Stimulated activated CD8-positive, alpha-beta memory T cell treated with anti-CD3 and anti-CD28 coated beads, Interleukin-4, amount 100 ng/mL, for 1 hour (primary cell): ENCODE data around the gene FAM111B.

Experiments used
- DNase-seq, 2 donors: peaks; one replicate each; pipeline ENCODE4 v3.0.0-alpha.2; 2020; ENCODE audit warnings: low read depth in 2 of 2, low spot score in 1 of 2

Gene FAM111B

DNA sequence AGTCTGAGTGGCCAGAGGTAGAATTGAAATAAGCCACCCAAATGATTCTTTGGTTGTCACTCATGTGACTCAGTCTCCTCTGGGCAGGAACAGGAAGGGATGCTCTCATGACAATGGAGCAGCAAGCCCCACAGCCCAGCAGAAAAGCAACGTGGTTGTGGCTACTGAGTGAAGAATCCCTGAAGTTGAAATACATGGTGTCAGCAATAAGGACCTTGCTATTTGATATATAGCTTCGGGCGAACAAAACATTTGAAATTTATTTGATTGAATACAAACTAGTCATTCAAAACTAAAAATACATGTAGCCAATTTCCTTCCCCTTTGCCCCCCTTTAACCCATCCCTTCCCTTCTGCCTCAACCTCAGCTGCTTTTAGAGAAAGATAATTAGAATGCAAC, 50.4 kb downstream of the FAM111B start:
- no peak for DNase-seq

DNA sequence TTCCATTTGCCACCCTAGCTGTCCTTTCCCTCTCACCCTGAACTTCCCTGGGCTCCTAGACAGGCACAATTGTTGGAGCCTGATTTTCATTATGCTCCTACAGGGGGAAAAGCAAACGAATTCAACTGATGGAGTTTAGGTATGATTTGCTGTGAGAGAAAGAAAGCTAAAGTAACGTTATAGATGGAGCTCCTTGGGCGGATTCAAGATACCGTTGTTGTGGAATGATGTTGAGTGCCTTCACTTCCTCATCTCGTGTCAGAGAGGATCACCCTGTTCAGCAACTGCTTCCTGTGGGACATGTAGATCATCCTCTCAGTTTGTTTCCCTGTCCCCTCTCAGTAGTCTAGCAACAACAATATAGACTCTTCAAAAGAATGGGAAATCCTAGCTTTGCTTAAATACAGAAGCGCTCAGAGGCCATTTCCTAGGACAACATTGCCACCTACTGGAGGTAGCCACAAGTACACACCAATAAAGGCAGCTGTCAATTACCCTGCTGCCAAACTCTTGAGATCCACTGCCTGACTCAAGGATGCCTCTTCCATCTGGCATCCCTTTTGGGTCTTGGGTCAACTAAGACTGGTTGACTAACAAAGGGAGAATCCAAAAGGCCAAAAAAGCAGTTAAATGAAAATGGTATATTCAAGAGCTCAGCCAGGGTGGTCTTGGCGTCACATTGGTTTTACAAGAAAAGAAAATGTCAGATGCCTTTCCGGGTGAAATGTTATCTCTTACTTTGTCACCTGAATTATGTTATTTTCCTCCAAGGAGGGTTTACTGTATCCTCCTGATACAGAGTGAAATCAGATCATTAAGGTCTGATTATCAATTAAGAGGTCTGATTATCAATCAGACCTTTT, 51.4 kb downstream of the FAM111B start:
- DNase-seq = peak in 1 of 2 donors; percentile 25

DNA sequence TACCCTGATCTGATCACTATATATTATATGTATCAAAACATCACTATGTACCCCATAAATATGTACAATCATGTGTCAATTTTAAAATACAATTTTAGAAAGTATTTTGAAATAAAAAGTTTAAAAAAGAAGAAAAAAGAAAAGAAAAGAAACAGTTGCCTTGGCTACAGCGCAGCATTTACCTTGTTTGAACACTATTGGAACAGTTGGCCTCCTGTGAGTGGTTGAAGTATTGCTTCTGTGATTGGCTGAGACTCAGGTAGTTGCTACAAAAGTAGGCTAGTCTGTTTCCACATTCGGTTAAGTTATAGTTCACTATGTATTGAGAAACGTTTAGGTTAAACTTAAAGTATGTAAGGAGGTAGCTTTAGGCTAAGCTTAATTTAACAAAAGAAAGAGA, 57.0 kb downstream of the FAM111B start:
- no peak for DNase-seq

DNA sequence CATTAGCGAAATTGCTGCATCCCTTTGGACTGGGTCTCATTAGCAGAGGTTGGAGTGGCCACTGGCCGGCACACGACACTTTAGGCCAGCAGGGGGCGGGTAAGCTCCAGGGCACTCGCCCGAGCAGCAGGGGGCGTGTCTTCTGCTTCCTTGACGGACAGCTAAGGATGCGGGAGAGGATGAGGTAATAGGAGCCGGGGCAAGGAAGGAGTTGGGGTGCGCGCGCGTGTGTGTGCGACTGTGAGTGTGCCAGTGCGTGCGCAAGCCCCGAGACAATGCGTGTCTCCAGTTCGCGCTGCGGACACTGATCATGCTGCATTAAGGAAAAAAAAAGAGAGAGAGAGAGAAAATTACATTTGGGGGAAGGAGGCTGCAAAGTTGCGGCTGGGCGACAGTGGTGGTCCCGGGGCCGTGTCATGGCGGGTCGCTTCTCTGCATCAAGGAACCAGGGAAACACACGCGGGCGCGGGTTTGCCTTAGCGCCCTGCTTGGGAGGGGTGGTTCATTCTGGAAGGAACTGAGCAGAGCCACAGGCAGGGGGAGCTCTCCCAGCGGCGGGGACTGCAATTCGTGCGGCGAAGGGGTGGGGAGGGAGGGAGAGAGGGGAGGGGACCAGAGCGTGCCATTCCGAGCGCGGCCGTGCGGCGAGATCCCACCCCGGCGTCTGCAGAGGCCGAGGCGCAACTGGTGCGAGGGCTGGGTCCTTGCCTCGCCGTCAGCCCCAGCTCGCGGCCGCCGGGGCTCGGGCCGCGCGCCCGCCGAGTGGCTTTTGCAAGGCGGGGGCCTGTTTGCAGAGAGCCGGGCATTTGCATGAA, 64.7 kb downstream of the FAM111B start, which contains the start of gene DTX4:
Gene DTX4 (plus strand): TSS at position 625 of the 815 bp plus-strand sequence. CDS start 464 bp downstream, outside the sequence.
- peak; percentile 76 to 78 for DNase-seq

DNA sequence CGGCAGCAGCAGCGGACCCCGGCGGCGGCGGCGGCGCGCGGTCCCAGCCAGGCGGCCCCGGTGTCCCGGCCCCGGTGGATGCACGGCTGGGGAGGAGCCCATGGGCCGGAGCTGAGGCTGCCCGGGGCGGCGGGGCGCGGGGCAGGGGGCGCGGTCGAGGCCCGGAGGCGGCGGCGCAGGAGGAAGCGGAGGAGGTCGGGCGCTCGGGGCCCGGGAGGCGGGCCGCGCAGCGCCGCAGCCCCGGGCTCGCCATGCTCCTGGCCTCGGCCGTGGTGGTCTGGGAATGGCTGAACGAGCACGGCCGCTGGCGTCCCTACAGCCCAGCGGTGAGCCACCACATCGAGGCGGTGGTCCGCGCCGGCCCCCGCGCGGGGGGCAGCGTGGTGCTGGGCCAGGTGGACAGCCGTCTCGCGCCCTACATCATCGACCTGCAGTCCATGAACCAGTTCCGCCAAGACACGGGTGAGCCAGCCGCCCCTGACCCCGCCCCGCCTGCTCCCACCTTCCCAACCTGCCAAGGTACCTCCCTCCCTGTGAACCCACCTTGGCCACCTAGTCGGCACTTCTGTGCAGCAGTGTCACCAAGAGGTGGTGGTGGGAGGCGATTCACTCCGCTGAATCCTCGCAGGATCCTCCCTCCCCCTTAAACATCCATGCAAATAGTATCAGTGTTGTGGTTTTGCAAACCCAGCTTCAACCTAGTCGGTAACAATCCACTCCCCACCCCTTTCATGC, 65.5 kb downstream of the FAM111B start:
- DNase-seq = no peak

DNA sequence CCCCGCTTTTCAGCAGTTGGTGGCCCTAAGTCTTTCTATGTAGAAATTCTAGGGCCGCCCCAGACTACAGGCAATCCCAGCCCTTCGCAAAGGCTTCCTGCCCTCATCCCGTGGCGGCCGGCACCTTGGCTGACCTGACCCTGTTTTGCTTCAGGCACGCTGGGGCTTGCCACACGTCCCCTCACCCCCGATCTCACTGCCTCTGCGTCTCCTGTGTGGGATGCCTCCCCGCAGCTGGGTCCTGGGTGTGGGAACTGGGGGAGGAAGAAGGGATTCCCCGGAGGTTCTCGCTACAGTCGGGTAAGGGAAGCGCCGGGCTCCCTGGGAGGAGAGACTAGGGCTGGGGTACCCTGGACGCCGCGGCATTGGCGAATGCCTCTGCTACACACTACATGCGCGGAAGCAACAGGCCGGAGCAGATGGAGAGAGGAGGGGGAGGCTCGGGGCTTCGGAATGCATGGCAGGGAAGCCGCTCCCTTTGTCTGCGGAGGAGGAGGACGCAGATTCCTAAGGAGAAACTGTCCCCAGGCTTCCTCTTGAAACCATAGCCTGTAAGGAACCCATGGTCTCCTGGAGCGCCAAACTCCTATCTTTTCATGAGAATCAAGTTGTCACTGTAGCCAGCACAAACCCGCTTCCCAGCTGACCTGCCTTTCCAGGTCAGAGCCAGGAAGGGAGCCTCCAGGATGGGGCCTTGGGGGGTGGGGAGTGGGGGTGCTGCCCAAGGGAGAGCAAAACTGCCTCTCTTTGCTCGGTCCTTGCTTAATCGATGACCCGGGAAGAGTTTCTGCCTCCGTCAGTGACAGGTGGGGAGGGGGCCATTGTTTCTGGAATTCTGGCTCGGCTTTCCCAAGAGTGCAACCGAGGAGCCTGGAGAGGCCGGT, 66.3 kb downstream of the FAM111B start:
- no peak for DNase-seq

DNA sequence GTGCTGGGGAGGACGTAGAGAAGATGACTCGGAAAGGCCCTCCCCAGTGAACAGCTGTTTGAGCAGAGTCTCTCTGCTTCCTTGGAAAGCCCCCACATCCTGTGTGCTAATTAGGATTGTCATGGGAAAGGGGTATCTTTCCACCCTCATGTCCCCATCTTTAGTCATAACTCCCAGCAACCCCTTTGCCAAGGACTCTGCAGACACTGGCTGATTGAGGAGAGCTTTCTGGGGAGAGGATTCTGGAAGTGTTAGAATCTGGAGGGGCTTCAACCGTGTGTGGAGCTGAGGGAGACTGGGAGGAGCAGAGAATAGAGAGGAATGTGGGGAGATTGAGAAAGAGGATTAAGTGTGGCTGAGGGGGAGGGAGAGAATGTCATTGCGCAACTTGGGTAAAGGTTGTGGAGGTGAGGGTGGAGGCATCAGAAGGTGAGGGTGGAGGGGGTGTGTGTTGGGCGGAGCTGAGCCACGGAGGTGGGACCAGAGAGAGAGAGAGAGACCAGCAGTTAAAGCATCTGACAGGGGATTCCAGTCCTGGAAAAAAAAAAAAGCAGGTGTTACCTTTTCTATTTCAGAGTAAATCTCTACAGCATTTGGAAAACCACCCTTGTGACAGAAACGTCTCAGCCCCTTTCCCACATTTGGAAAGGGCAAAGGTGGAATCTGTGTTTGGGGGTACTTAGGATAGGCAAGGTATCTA, 67.1 kb downstream of the FAM111B start:
- no peak for DNase-seq

DNA sequence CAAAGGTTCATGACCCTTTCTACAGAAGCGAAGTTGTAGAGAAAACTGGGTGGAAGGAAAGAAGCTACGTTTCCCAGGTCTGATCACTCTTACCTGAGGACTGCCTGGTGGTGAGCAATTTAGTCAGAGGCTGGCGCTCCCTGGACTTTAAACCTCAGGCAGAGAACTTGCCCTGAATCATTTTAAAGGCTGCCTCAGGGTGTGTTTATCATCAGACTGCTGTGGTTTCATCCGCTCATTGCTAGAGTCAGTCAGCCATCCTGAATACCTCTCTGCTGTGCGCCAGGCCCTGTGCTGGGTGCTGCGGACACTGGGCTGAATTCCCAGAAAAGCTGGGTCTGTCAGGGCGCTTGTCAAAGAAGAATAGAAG, 67.6 kb downstream of the FAM111B start:
- DNase-seq = no peak

DNA sequence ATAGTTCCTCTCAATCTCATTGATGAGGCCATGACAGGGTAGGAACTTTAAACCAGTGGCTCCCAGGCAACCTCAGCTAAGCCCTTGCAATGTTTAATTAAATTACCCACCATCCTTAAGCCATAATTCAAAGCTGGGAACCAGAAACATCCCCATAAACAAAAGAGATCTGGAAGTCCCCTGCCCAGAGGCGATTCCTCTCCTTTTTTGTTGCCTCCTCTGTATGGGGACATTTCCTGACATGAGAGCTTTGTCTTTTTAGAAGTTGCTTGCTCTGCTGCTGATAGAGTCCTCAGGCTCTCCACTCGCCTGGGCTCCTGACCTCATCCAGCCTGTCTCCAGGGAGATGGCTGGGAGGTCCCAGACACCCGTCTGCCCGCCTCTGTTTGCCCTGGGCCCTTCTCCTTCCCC, 68.1 kb downstream of the FAM111B start:
- DNase-seq = no peak

DNA sequence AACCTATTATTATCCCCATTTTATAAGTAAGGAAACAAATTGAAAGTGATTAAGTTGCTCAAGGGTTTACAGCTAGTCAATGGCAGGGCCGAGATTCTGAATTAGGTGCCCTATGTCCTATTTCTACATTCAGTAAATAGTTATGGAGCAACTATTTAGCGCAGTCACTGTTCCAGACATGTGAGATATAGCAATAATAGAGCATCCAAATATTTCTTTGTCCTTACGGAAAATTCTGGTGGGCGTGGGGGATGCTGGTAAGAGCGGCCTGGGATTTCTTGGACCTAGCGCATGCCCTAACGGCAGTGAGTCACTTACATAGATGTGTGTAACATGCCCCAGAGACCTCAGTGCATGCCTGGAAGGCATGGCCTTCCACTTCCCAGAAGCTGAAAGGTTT, 69.3 kb downstream of the FAM111B start:
- no peak for DNase-seq
